Endothelial cell of umbilical vein (primary cell): ENCODE results near the gene CFAP70. TPM values are rescaled to one million over a fixed set of nuclear protein-coding genes. Genes with fewer than 3 reads are reported as not detected.

Experiments used
- BruUV-seq: library from RNA; stranded (reverse); fragments of 400-500 nt; replicated peaks from 2 replicates; lab custom pipeline; 2021; lab: Mats Ljungman, UMichigan
- CTCF ChIA-PET: fragments of 300-600, 350-600 bp; sonication (Branson Sonifier 250); formaldehyde crosslinking; loops from one replicate; lab custom pipeline; 2021; ENCODE audit warnings: antibody characterized with exemption, inconsistent platforms; lab: Charles Lee
- POLR2A ChIA-PET: fragments of 300-600, 350-600 bp; sonication (Branson Sonifier 250); formaldehyde crosslinking; loops from one replicate; lab custom pipeline; 2021; ENCODE audit warnings: antibody characterized with exemption, inconsistent platforms; lab: Charles Lee
- DNase-seq: peaks from one replicate; pipeline ENCODE4 v3.0.0-alpha.2; 2011; ENCODE audit warnings: low read depth, low spot score
- FAIRE-seq: peaks from 2 replicates; lab custom pipeline; 2011; peaks lifted over from hg19 to GRCh38; lab: Jason Lieb, UNC
- H2AFZ ChIP-seq: 2 replicates; pipeline ENCODE4 v1.6.0; 2012; ENCODE audit warnings: low read depth, low read length, control low read depth, inconsistent platforms
- H3K27ac ChIP-seq: 2 replicates; pipeline ENCODE4 v1.5.1; 2011; ENCODE audit warnings: low read depth, mild to moderate bottlenecking, control low read depth, low read length, moderate library complexity; ENCODE audit not compliant: insufficient read depth
- H3K27me3 ChIP-seq, 2 experiments: 2 replicates each; pipeline versions ENCODE4 v1.6.0 to v1.6.1; 2011; ENCODE audit warnings: low read length in 2 of 2, mixed read lengths in 1 of 2; ENCODE audit not compliant: control insufficient read depth in 2 of 2, insufficient read depth in 2 of 2
- H3K36me3 ChIP-seq, 2 experiments: 2 replicates in 1 of 2; 3 replicates in 1 of 2; pipeline ENCODE4 v1.5.1; 2011; ENCODE audit warnings: low read length in 2 of 2, mild to moderate bottlenecking in 1 of 2, moderate library complexity in 1 of 2; ENCODE audit not compliant: control insufficient read depth in 2 of 2, insufficient read depth in 2 of 2; ENCODE audit errors: extremely low read depth in 1 of 2
- H3K4me1 ChIP-seq: 3 replicates; pipeline ENCODE4 v1.5.1; 2011; ENCODE audit warnings: mild to moderate bottlenecking, low read length; ENCODE audit not compliant: control insufficient read depth, insufficient read depth; ENCODE audit errors: extremely low read depth
- H3K4me2 ChIP-seq: 2 replicates; pipeline ENCODE4 v1.6.1; 2011; ENCODE audit warnings: low read length, control low read depth, mixed read lengths; ENCODE audit not compliant: insufficient read depth
- H3K4me3 ChIP-seq, 3 experiments: fragments of 200-600 bp in 1 of 3; sonication (generic), shearing (Covaris generic) in 1 of 3; replicated peaks in 1 of 3; 2 replicates each; pipeline ENCODE4 v1.5.1; 2011 to 2016; ENCODE audit warnings: control low read depth in 3 of 3, low read length in 3 of 3, mild to moderate bottlenecking in 2 of 3, inconsistent platforms in 1 of 3, low read depth in 1 of 3, moderate library complexity in 1 of 3; ENCODE audit not compliant: insufficient read depth in 1 of 3
- H3K79me2 ChIP-seq: 2 replicates; pipeline ENCODE4 v1.6.0; 2012; ENCODE audit warnings: low read length, inconsistent platforms; ENCODE audit not compliant: control insufficient read depth, insufficient read depth
- H3K9ac ChIP-seq: replicated peaks from 2 replicates; pipeline ENCODE3; 2011; ENCODE audit warnings: low read length, control low read depth; ENCODE audit not compliant: insufficient read depth; ENCODE audit errors: extremely low read depth
- H3K9me1 ChIP-seq: replicated peaks from 3 replicates; pipeline ENCODE4 v1.6.0; 2011; ENCODE audit warnings: mild to moderate bottlenecking, low read length; ENCODE audit not compliant: control insufficient read depth, insufficient read depth; ENCODE audit errors: extremely low read depth
- H3K9me3 ChIP-seq: replicated peaks from 2 replicates; pipeline ENCODE4 v1.5.1; 2012; ENCODE audit warnings: low read length, inconsistent platforms; ENCODE audit not compliant: control insufficient read depth, insufficient read depth
- H4K20me1 ChIP-seq: replicated peaks from 2 replicates; pipeline ENCODE3; 2011; ENCODE audit warnings: mild to moderate bottlenecking, low read length; ENCODE audit not compliant: control insufficient read depth, insufficient read depth; ENCODE audit errors: extremely low read depth
- CTCF ChIP-seq, 2 donors: IDR thresholded peaks; 1 replicate in 1 of 2; 2 replicates in 1 of 2; pipeline ENCODE4 v1.5.1; 2011; ENCODE audit warnings: low read length in 2 of 2, mild to moderate bottlenecking in 2 of 2, moderate library complexity in 2 of 2, control low read depth in 1 of 2, inconsistent platforms in 1 of 2, low read depth in 1 of 2; ENCODE audit not compliant: insufficient read depth in 1 of 2; ENCODE audit errors: extremely low read depth in 1 of 2
- EZH2 ChIP-seq: IDR thresholded peaks from 2 replicates; pipeline ENCODE4 v1.6.1; 2012; ENCODE audit warnings: borderline replicate concordance, low read depth, mild to moderate bottlenecking, moderate library complexity, low read length, inconsistent platforms; ENCODE audit not compliant: severe bottlenecking
- FOS ChIP-seq: IDR thresholded peaks from 2 replicates; pipeline ENCODE4 v1.6.1; 2011; ENCODE audit warnings: mild to moderate bottlenecking, low read length, moderate library complexity, borderline replicate concordance; ENCODE audit not compliant: insufficient read depth
- GATA2 ChIP-seq: IDR thresholded peaks from 2 replicates; pipeline ENCODE4 v1.7.0; 2011; ENCODE audit warnings: low read depth, mild to moderate bottlenecking, moderate library complexity, mixed read lengths, low read length; ENCODE audit not compliant: insufficient read length, insufficient read depth
- POLR2A ChIP-seq: IDR thresholded peaks from 2 replicates; pipeline ENCODE4 v1.6.1; 2012; ENCODE audit warnings: low read depth, mild to moderate bottlenecking, control low read depth, low read length
- POLR2AphosphoS5 ChIP-seq: IDR thresholded peaks from 2 replicates; pipeline ENCODE4 v1.6.1; 2012; ENCODE audit warnings: low read depth, mild to moderate bottlenecking, control low read depth, low read length, moderate library complexity; ENCODE audit not compliant: insufficient read depth
- dilution Hi-C: fragments of 300-500 bp; cut with MboI; formaldehyde crosslinking; loops from one replicate; pipeline ENCODE4 v1.15.0; 2019; ENCODE audit warnings: low sequenced_read_pairs; ENCODE audit not compliant: extremely low pct_ligation_motif_present
- intact Hi-C: fragments of 100-400 bp; cut with micrococcal nuclease; formaldehyde crosslinking; loops from one replicate; pipeline ENCODE4 v1.10.0; 2022
- polyA plus RNA-seq, 4 experiments: library from polyadenylated mRNA; depleted of rRNA in 3 of 4; stranded (reverse) in 3 of 4; unstranded in 1 of 4; fragments of >200 nt; gene quantifications; 2 replicates each; pipeline versions ENCODE4 v1.2.1 to v1.2.3, GENCODE V29; 2011 to 2012; ENCODE audit warnings: missing spikeins in 1 of 4
- total RNA-seq: library from RNA; stranded (reverse); gene quantifications from 2 replicates; pipeline ENCODE4 v1.2.3, GENCODE V29; 2021
- TF ChIP-seq, protein P1 (sequence below): IDR thresholded peaks from 2 replicates; pipeline ENCODE4 v1.6.1; 2011; ENCODE audit not compliant: insufficient read depth, insufficient read length

The CFAP70 gene
- total and polyA plus RNA-seq, 2 donors (not counting 3 experiments of a cell fraction or from before 2014, with no cell fraction given), result 0.19 to 0.27 TPM

DNA sequence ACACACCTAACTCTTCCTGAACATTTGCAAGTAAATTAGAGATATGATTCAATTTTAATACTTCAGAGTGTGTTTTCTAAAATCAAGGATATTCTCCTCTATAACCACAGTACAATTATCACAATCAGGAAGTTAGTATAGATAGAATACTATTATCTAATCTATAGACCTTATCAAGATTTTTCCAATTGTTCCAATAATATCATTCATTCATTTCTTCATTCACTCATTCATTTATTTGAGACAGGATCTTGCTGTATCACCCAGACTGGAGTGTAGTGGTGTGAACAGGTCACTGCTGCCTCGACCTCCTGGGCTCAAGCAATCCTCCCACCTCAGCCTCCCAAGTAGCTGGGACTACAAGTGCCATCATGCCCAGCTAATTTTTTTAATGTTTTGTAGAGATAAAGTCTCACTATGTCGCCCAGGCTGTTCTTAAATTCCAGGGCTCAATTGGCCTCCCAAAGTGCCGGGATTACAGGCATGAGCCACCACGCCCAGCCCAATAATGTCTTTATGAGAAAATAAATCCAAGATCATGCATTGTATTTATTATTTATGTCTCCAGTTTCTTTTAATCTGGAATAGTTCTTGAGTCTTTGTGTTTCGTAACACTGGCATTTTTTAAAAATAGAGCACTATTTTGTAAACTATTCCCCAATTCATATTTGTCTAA, 95.6 kb downstream of the CFAP70 start:
- Histone ChIP-seq H3K79me2 (no peaks in the 10 kb centered on the region), H3K4me1 (peaks cover 7% of the 10 kb centered on the region), H4K20me1 (no peaks in the 10 kb centered on the region), H3K27ac (no peak overlapping the region), H3K4me2 (no peak overlapping the region), H3K36me3 (no peaks in the 10 kb centered on the region), H3K9me1 (no peaks in the 10 kb centered on the region), H3K27me3 (peaks cover 4 to 9% of the 10 kb centered on the region in 2 experiments), H2AFZ (no peak overlapping the region), H3K9ac (no peak overlapping the region), H3K4me3 (no peak overlapping the region), H3K9me3 (no peaks in the 10 kb centered on the region)
- intact Hi-C loops (no loop called here), dilution Hi-C loops (no loop called here)
- CTCF ChIA-PET, result interaction anchor here (0.8 to 2.2 kb wide), 17 partner anchors 10 to 385 kb away, joined by 3 to 29 read pairs (median 5); partner anchors contain the start of genes CFAP70, DNAJC9, MRPS16 and PPP3CB
- TF ChIP-seq, protein P1, sequence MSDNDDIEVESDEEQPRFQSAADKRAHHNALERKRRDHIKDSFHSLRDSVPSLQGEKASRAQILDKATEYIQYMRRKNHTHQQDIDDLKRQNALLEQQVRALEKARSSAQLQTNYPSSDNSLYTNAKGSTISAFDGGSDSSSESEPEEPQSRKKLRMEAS, result no peak
- TF ChIP-seq CTCF (IDR thresholded peaks at IDR 0.05; ENCODE audit: extremely low read depth in 1 of 2, insufficient read depth in 1 of 2, low read depth in 1 of 2, low read length in 2 of 2), result no peak
- no peak for TF ChIP-seq EZH2
- no peak for TF ChIP-seq GATA2
- TF ChIP-seq POLR2AphosphoS5, result no peak
- TF ChIP-seq FOS, result no peak
- no peak for TF ChIP-seq POLR2A
- FAIRE-seq (no peak), DNase-seq (no peak)
- POLR2A ChIA-PET, result no interaction called here
- BruUV-seq, result no TSS peak
